Choroid plexus epithelial cell (primary cell): ENCODE results near the gene PDK3.

Experiments used
- DNase-seq: peaks from one replicate; pipeline ENCODE4 v3.0.0-alpha.2; 2010; ENCODE audit warnings: low read depth
- H3K4me3 ChIP-seq: 2 replicates; pipeline ENCODE4 v1.5.1; 2011; ENCODE audit warnings: low read depth, mild to moderate bottlenecking, control low read depth, low read length, moderate library complexity
- TF ChIP-seq, protein P1 (sequence below): conservative IDR thresholded peaks from 2 replicates; pipeline ENCODE4 v1.5.1; 2011; ENCODE audit warnings: low read depth, mild to moderate bottlenecking, control low read depth, inconsistent platforms, low read length, moderate library complexity

Gene PDK3

DNA sequence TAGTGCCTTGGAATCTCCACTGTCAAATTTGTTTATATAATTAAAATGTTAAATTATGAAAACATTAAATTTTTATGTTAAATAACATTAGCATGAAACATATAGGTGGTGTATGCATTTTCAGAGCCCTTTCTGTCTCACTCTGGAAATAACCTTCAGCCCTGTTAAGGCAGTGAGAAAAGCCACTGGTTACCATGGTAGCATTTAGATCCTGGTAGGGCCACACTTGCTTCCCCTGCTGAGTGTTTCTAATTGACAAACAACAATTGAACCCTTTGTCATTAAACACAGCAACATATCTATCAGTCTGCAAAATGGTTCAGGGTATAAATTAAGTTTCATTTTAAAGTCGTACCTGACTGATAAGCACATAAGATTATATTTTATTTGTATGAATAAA, 63.5 kb downstream of the PDK3 start:
- TF ChIP-seq, protein P1, sequence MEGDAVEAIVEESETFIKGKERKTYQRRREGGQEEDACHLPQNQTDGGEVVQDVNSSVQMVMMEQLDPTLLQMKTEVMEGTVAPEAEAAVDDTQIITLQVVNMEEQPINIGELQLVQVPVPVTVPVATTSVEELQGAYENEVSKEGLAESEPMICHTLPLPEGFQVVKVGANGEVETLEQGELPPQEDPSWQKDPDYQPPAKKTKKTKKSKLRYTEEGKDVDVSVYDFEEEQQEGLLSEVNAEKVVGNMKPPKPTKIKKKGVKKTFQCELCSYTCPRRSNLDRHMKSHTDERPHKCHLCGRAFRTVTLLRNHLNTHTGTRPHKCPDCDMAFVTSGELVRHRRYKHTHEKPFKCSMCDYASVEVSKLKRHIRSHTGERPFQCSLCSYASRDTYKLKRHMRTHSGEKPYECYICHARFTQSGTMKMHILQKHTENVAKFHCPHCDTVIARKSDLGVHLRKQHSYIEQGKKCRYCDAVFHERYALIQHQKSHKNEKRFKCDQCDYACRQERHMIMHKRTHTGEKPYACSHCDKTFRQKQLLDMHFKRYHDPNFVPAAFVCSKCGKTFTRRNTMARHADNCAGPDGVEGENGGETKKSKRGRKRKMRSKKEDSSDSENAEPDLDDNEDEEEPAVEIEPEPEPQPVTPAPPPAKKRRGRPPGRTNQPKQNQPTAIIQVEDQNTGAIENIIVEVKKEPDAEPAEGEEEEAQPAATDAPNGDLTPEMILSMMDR = no peak
- DNase-seq = no peak
- H3K4me3 ChIP-seq = no peak overlapping the region

DNA sequence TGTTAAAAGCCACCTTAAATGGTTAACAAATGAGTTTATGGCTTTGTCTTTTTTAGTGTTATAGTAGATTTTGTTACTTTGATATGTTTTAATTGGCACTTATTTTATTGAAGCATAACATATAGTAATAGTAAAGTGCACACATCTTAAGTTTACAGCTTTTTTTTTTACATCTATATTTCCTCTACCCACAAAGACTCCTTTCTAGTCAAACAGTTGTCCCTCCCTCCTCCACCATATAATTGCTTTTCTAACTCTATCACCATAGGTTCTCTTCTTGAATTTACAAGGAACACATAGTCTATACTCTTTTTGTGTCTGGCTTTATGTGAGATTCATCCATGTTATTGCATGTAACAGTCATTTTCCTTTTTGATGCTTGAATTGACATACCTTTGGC, 71.5 kb downstream of the PDK3 start:
- no peak for DNase-seq
- TF ChIP-seq, protein P1 = no peak
- no peak overlapping the region for H3K4me3 ChIP-seq

DNA sequence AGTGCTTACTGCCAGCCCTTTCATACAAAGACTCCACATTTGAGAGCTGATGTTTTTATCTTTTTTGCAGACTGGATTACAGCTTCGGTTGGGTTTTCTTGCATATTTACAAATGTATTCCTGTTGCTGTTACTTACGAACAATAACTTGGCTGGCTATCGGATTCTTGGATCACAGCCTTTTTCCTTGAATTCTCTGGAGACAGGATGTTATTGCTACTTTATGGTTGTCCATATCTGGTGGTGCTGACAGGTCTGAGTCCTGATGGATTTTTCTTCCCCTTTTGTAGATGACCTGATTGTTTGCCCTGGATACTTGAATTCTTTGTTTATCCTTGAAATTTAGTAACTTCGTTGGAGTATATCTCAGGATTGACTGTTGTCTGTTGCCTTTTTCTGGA, 77.7 kb downstream of the PDK3 start:
- H3K4me3 ChIP-seq = no peak overlapping the region
- TF ChIP-seq, protein P1 = no peak
- no peak for DNase-seq

DNA sequence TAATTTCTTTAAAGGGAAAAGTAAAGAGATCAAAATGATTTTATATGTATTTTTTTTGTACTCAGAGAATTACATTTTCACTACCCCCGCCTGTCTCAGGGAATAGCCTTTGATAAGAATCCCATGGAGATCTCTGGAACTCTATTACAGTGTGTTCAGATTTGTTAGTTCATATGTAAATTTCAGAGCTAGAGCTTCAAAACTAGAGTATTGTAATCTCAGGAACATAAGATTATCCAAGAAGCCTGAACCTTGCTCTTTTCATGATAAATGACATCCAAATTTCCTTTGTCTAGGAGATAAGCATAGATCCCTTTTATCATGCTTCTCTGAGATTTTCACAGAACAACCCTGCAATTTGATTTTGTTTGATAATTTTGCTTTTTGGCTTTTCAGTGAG, 82.9 kb downstream of the PDK3 start:
- TF ChIP-seq, protein P1 = no peak
- DNase-seq = no peak
- H3K4me3 ChIP-seq = no peak overlapping the region

DNA sequence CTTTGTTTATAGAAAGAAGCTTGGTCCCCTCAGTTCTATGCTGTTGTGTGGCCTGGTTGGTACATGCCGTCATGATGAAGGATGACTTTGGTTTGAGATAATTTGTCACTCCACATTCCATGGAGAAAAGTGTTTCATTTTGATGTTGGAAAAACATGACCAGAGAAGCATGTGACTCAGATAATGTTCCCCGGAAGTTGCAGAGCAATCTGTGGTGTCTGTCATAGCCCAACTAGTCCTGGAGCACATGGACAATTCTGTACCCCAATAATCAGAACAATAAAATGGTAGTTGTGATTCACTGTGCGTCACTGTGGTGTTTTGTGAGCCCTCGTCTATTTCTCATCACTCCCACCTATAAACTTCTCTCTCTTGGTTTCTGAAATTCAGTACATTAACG, 85.1 kb downstream of the PDK3 start:
- no peak overlapping the region for H3K4me3 ChIP-seq
- DNase-seq = no peak
- TF ChIP-seq, protein P1 = no peak

DNA sequence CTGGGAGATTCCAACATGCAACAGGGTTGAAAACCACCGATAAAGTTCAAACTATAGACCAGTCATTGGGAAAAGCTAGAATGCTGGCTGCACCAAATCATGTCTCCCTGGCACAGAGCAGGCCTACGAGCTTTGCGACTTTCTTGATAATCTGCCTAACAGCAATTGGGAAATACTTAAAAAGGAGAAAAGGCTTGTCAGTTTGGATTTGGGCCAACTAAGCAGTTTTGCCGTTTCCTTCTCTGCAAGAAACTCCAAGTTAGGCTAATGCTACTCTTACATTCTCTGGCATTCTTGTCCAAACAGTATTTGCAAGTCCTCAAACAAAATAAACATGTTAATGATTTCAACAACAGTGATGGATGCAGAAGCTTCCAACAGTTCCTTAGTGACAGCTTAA, 87.9 kb downstream of the PDK3 start:
- TF ChIP-seq, protein P1 = no peak
- H3K4me3 ChIP-seq = no peak overlapping the region
- DNase-seq = peak; percentile 33

DNA sequence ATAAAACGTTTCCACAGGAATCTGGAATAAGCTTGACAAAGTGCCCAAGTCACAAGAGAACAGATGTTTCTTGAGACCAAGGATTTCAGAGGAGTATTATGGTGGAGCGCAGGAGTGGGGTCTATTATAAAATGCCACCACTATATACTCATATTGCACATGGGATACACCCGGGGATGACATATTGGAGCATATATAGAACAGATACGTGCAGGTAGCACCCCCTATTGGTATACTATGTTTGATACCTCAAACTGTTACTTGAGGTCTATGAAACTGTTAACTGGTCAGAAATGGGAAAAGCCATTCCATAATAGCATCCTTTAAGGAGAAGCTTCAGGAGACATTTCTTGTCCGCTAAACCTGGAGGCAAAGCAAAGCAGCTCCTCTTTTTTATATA, 96.0 kb downstream of the PDK3 start:
- no peak overlapping the region for H3K4me3 ChIP-seq
- TF ChIP-seq, protein P1 = no peak
- DNase-seq = peak; percentile 8
